Spleen (tissue), 7 donors: ENCODE measurements around the gene PPBP.

Source experiments
- CTCF ChIP-seq, 11 experiments: fragments of 200-600 bp in 7 of 11; fragments of 450-650 bp in 4 of 11; sonication (generic) in 4 of 11; IDR thresholded peaks in 8 of 11; conservative IDR thresholded peaks in 3 of 11; 1 replicate in 7 of 11; 2 replicates in 4 of 11; pipeline versions ENCODE4 v1.4.0 to v1.8.0; 2016 to 2021; ENCODE audit warnings: antibody characterized with exemption in 11 of 11, inconsistent platforms in 4 of 11, mild to moderate bottlenecking in 1 of 11
- POLR2A ChIP-seq, 3 donors: fragments of 450-650 bp; IDR thresholded peaks; one replicate each; pipeline ENCODE4 v1.5.1; 2017; ENCODE audit warnings: antibody characterized with exemption in 3 of 3, mild to moderate bottlenecking in 1 of 3
- donor health status: DM: no; HTN: no; CAD: no; lungs with moderate emphysema.
- donor health status: DM: no; HTN: no; CAD: no.
- donor health status: DM: no; HTN: no; CAD: no.

DNA sequence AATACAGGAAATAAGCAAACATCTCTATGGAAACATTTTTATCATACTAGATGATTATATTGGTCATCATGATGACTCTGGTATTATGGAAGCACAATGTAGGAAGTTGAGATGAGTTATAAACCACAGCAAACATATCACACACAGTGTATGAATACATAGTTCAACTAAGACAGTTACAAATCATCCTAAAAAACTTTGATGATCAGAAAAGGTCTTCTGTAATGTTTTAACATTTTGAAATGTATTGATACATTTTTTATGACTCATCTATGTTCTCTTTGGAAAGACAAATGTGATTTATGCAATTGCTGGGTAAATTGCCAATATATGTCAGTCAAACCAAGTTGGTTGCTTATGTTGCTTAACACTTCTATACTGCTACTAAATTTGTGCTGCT, 45.7 kb upstream of the PPBP start:
- TF ChIP-seq POLR2A (IDR thresholded peaks at IDR 0.05) (no peak), CTCF (IDR thresholded peaks at IDR 0.05 in 8 of 11, conservative IDR thresholded peaks at IDR 0.05 in 3 of 11) (no peak)
